GM19324 (cell line): Measurements from ENCODE around the gene SLC4A7.
"Not testable (repeated sequence)": the region's sequence is repeated elsewhere in the genome, so short reads cannot be mapped to it uniquely, and the experiment has no call there.

Experiments
- ATAC-seq: cut with Tn5 transposase; IDR thresholded peaks from one replicate; pipeline ENCODE4 v1.9.1; 2021; ENCODE audit warnings: mild to moderate bottlenecking, moderate library complexity; ENCODE audit not compliant: unreplicated experiment, low FRiP score

Gene SLC4A7

GRCh38 chr3:27484015-27484844 is at the start of gene SLC4A7:
Gene SLC4A7, minus strand, starts transcription at chr3:27484384. Its CDS starts 258 bp downstream, at chr3:27484126.
- ATAC-seq = peak; percentile 96

DNA sequence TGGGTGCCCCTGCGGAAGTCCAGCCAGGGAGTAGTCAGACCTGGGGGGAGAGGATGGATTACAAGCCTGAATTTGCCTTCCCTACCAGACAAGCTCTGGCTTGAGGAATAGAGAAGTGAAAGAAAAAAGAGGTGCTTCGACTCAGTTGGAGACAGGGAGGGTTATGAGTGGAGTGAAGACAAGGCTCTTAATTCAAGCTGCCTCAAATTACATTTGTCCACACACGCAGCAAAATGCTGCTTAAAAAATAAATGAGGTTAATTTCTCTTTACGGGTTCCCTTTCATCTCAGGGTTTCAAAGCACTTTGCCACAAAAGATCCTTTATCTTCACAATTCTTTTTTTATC is 49.0 kb upstream of the SLC4A7 start:
- ATAC-seq = no peak

GRCh38 chr3:27532426-27533260 is 48.5 kb upstream of the SLC4A7 start:
- no peak for ATAC-seq

- ATAC-seq = not testable (repeated sequence)
Measured at GRCh38 chr3:27531193-27531751, 47.1 kb upstream of the SLC4A7 start.

GRCh38 chr3:27528791-27529190 is 44.6 kb upstream of the SLC4A7 start:
- no peak for ATAC-seq

DNA sequence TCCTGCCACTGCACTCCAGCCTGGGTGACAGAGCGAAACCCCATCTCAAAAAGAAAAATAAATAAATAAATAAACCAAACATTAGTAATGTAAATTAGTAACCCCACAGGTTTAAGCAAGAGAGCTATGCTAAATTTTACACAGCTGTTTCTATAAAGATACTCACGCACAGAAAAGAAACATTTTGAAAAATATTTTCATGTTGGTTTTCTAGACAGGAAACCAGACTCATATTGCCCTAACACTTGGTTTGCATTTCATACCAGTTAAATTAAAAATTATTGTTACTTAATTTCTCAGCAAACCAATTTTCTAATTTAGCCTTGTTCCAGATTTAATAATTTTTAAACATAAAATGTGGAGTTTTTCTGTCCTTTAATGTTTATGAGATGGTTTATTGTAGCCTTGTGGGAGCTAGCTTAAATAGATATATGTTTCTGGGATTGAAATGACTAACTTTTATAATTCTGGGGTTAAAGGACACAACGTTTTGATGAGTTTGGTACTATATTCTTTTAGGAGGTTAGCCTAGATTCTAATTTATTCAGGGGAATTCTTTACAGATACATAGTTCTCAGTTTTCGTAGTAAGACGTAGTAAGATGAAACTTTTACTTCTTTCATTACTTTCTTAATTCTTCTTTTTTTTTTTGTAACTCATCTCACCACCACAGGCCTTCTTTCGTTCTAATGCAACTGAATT is 42.6 kb upstream of the SLC4A7 start:
- no peak for ATAC-seq

DNA sequence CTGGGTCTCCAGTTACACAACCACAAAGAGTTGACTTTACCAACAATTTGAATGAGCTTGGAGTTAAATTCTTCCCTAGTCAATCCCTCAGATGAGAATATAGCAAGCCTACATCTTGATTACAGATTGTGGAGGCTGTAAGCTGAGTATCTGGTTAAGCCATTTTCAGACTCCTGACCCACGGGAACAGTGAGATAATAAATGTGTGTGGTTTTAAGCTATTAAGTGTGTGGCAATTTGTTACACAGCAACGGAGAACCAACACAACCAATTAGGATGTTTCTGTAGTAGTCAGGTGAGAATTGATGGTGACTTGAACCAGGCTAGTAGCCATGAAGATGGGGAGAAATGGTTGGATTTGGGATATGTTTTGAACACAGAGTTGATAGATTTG is 37.7 kb upstream of the SLC4A7 start:
- no peak for ATAC-seq

GRCh38 chr3:27521179-27521871 is 37.1 kb upstream of the SLC4A7 start:
- ATAC-seq = no peak

DNA sequence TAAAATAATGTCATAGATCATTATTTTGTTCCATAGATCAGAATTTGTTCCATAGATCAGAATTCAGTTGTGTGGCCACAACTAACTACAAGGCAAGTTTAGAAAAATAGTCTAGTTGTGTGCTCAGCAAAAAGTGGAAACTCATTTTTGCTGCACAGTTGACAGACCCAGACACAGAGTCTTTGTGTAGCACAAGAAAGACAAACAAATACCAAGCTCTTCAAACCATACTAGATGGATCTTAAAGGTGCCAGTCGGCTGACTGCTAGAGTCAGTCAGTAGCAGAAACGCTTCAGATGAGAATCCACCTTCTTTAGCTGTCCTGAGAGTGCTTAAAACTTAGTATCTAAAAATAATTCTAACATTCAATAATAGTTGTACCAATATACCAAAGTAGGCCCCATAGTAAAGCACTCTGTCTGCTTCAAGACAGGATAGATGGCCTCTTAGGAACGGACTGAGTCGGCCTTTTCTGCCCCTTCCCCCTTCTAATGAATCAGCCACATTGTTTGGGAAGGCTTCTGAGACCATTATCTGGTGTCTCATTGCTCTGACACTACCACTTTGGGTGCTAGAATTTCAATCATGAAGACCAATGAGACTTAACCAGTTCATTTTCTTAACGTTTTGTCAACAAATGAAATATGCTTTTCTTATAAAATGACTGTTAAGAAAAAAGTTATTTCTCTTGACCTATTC is 27.7 kb upstream of the SLC4A7 start:
- ATAC-seq = no peak

DNA sequence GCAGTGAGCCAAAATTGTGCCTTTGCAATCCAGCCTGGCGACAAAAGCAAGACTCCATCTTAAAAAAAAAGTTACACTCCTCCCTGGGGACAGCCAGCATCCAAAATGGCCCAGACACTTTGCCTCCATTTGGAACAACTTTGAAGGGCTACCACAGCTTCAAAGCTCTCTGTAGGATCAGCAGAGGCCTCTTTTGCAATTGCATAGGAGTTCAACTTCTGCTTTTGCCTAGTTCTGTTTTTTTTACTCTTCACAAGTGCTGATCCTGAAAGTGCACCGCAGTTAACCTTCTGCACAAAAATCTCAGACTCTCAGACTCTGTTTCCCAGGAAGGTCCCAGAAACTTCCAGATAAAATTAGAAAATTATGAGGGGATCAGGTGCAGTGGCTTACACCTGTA is 25.2 kb upstream of the SLC4A7 start:
- no peak for ATAC-seq

DNA sequence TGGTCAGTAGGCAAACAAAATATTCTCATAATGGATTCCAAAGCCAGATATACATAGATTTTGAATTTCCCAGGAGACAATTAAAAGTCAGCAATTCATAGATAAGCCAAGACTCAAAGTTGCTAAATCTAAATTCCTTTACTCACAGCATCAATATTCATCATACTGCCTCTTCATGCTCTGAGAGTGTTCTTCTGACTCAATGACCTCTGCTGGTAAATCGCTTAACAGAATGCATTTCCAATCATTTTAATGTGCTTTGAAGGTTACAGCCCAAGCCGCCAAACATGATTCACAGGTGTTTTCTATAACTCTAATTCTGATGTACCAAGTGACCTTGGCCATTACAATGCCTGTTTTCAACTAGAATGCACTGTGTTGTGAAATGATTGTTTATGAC is 24.2 kb upstream of the SLC4A7 start:
- ATAC-seq = no peak

GRCh38 chr3:27507515-27508266 is 23.5 kb upstream of the SLC4A7 start:
- no peak for ATAC-seq

DNA sequence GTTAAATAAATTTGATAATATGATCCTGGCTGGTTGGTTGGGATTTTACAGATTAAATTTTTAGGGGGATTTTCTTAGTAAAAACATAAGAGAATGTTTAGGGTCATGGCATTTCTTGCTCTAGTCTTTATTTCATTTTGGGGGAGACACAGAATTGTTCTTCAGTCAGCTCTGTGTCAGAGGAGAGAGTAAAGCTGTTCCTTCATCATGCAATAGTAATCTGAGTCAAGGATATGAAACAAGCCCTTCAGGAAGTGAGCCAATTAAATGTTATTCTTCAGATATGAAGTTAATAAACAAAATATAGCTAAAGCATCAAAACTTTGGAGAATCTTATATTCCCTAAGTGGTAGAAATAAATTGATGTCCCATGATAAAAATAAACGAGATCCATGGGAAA is 22.9 kb upstream of the SLC4A7 start:
- ATAC-seq = no peak

- no peak for ATAC-seq
Measured at GRCh38 chr3:27504749-27505148, 20.6 kb upstream of the SLC4A7 start.

- ATAC-seq = no peak
Measured at GRCh38 chr3:27503526-27503925, 19.3 kb upstream of the SLC4A7 start.

- ATAC-seq = no peak
Measured at GRCh38 chr3:27501759-27502158, 17.6 kb upstream of the SLC4A7 start.

DNA sequence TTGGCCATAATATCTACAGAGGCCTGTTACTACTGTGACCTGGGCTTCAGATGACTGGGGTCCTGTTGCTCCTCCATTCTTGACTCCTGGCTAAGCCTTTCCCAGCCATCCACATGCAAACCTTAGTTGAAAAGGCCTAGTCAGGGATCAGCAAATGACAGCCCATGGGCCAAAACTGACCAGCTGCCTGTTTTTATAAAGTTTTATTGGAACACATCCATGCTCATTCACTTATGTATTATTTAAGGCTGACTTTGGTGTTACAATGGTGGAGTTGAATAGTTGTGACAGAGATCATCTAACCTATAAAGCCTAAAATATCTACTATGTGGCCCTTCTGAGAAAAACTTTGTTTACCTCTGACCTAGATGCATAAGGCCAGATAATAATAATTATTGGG is 16.8 kb upstream of the SLC4A7 start:
- no peak for ATAC-seq

DNA sequence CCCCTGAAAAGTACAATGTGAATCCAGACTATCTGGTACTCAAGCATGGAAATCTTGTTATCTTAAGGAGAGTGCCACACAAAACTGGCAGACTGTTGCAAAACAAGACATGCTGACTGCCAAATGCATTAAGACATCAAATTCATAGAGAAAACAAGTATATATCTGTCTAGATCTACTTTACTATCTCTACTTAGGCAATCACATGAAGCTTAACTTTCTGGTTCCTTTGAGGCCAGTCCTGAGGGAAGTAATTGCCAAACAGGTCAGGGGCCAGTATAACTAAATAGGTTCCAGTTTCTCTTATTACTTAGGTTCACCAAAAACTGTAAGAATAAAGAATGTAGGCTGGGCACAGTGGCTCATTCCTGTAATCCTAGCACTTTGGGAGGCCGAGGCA is 15.9 kb upstream of the SLC4A7 start:
- ATAC-seq = no peak

- no peak for ATAC-seq
Measured at GRCh38 chr3:27494784-27495183, 10.6 kb upstream of the SLC4A7 start.
